ENCODE measurements around the gene ANO4. TPM values are rescaled to one million over a fixed set of nuclear protein-coding genes. Genes with fewer than 3 reads are reported as not detected.

The ANO4 gene
- total and polyA plus RNA-seq, 8 donors, result 2.0 to 6.9 (median 4.7) TPM; not detected in 1

- no peak overlapping the region for H3K27ac ChIP-seq
- no peak overlapping the region for H3K4me3 ChIP-seq
- H3K9me3 ChIP-seq, result no peaks in the 10 kb centered on the region
- ATAC-seq (no peak), DNase-seq (no peak)
- TF ChIP-seq, protein P1, sequence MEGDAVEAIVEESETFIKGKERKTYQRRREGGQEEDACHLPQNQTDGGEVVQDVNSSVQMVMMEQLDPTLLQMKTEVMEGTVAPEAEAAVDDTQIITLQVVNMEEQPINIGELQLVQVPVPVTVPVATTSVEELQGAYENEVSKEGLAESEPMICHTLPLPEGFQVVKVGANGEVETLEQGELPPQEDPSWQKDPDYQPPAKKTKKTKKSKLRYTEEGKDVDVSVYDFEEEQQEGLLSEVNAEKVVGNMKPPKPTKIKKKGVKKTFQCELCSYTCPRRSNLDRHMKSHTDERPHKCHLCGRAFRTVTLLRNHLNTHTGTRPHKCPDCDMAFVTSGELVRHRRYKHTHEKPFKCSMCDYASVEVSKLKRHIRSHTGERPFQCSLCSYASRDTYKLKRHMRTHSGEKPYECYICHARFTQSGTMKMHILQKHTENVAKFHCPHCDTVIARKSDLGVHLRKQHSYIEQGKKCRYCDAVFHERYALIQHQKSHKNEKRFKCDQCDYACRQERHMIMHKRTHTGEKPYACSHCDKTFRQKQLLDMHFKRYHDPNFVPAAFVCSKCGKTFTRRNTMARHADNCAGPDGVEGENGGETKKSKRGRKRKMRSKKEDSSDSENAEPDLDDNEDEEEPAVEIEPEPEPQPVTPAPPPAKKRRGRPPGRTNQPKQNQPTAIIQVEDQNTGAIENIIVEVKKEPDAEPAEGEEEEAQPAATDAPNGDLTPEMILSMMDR (IDR thresholded peaks at IDR 0.05), result no peak
- no peaks in the 10 kb centered on the region for H3K27me3 ChIP-seq
- intact Hi-C loops (cut with DNase I), result no loop called here
- no peaks in the 10 kb centered on the region for H3K36me3 ChIP-seq
- no peaks in the 10 kb centered on the region for H3K4me1 ChIP-seq
Measured at GRCh38 chr12:100963381-100963780, 168.8 kb downstream of the ANO4 start.

DNA sequence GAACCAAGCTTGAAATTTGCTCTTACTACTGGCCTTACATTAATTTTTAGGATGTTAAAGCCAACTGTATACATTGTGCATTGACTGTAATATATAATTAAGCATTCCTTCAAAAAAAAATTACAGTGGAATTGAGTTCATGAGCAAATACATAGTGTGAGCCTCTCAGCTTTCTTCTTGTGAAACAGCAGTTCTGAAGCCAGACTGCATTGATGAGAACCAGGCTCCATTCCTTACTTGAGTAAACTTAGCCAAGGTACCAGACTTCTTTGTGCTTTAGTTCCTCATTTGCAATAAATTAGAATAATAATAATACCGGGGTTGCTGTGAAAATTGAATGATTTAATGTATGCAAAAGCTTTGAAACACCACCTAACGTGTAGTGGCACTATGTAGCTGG, 169.5 kb downstream of the ANO4 start:
- DNase-seq, result no peak
- H3K4me3 ChIP-seq, result no peak overlapping the region
- intact Hi-C loops (cut with DNase I), result no loop called here
- H3K4me1 ChIP-seq, result no peaks in the 10 kb centered on the region
- no peaks in the 10 kb centered on the region for H3K9me3 ChIP-seq
- ATAC-seq, result no peak
- no peaks in the 10 kb centered on the region for H3K27me3 ChIP-seq
- no peak overlapping the region for H3K27ac ChIP-seq
- TF ChIP-seq, protein P1 (IDR thresholded peaks at IDR 0.05), result no peak
- H3K36me3 ChIP-seq, result no peaks in the 10 kb centered on the region

DNA sequence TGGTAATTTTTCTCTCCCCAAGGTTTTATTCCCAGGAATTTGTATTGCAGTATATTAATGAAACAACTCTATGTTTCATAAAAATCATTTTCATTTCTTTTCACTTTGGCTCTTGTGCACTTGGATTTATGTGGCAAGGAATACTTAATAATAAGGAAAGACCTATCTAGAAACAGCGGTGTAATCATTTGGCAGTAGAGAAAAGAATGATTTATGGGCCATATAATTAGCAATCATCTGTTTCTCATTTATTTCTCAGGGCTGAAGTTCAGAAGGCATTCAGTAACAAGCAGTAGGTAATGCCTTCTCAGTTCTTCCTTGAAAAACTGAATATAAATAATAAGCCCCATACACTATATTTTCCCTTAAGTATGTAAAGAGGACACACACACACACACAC, 172.6 kb downstream of the ANO4 start:
- ATAC-seq (no peak), DNase-seq (no peak)
- Histone ChIP-seq H3K4me1 (no peaks in the 10 kb centered on the region), H3K27ac (no peak overlapping the region), H3K4me3 (no peak overlapping the region), H3K36me3 (no peaks in the 10 kb centered on the region), H3K9me3 (no peaks in the 10 kb centered on the region), H3K27me3 (no peaks in the 10 kb centered on the region)
- intact Hi-C loops (cut with DNase I), result no loop called here
- TF ChIP-seq, protein P1 (IDR thresholded peaks at IDR 0.05), result no peak

GRCh38 chr12:100970894-100971293, 176.3 kb downstream of the ANO4 start:
- no peaks in the 10 kb centered on the region for H3K36me3 ChIP-seq
- no peaks in the 10 kb centered on the region for H3K27me3 ChIP-seq
- ATAC-seq, result no peak
- no peaks in the 10 kb centered on the region for H3K9me3 ChIP-seq
- H3K4me3 ChIP-seq, result no peak overlapping the region
- no peaks in the 10 kb centered on the region for H3K4me1 ChIP-seq
- intact Hi-C loops (cut with DNase I), result no loop called here
- no peak overlapping the region for H3K27ac ChIP-seq
- TF ChIP-seq, protein P1 (IDR thresholded peaks at IDR 0.05), result no peak
- no peak for DNase-seq

- H3K4me3 ChIP-seq, result no peak overlapping the region
- DNase-seq (no peak), ATAC-seq (no peak)
- no peaks in the 10 kb centered on the region for H3K36me3 ChIP-seq
- no peaks in the 10 kb centered on the region for H3K27me3 ChIP-seq
- intact Hi-C loops (cut with DNase I), result no loop called here
- no peaks in the 10 kb centered on the region for H3K4me1 ChIP-seq
- H3K9me3 ChIP-seq, result no peaks in the 10 kb centered on the region
- H3K27ac ChIP-seq, result no peak overlapping the region
- TF ChIP-seq, protein P1 (IDR thresholded peaks at IDR 0.05), result no peak
Measured at GRCh38 chr12:100972121-100972520, 177.5 kb downstream of the ANO4 start.
